ENCODE data around the gene GDF7.

GDF7 gene

DNA sequence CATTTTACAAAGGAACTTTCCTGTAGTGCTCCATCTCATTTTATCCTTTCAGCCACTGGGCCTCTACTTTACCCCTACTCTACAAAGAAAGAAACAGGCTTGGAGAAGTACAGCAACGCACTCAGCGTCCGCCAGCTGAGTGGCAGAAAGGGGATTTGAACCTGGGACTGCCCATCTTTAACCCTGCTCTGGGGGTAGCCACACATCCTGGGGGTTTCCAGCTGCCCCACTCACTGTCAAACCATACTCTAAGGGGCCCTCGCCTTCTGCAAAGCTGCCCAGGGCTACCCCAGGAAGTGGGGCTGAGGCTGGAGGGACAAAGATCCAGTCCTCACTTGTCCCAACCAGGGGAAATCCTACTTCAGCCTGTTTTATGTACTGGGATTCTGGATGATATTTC lies 33.9 kb upstream of the GDF7 start:
- TF ChIP-seq, protein P1, sequence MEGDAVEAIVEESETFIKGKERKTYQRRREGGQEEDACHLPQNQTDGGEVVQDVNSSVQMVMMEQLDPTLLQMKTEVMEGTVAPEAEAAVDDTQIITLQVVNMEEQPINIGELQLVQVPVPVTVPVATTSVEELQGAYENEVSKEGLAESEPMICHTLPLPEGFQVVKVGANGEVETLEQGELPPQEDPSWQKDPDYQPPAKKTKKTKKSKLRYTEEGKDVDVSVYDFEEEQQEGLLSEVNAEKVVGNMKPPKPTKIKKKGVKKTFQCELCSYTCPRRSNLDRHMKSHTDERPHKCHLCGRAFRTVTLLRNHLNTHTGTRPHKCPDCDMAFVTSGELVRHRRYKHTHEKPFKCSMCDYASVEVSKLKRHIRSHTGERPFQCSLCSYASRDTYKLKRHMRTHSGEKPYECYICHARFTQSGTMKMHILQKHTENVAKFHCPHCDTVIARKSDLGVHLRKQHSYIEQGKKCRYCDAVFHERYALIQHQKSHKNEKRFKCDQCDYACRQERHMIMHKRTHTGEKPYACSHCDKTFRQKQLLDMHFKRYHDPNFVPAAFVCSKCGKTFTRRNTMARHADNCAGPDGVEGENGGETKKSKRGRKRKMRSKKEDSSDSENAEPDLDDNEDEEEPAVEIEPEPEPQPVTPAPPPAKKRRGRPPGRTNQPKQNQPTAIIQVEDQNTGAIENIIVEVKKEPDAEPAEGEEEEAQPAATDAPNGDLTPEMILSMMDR (IDR thresholded peaks at IDR 0.05; ENCODE audit: low read depth, low read length): no peak
- in situ Hi-C loops (cut with HindIII; ENCODE audit: low sequenced_read_pairs): no loop called here
- DNase-seq (ENCODE audit: low read depth, low spot score): no peak
- H3K4me3 ChIP-seq (ENCODE audit: low read depth, low read length): no peak overlapping the region

DNA sequence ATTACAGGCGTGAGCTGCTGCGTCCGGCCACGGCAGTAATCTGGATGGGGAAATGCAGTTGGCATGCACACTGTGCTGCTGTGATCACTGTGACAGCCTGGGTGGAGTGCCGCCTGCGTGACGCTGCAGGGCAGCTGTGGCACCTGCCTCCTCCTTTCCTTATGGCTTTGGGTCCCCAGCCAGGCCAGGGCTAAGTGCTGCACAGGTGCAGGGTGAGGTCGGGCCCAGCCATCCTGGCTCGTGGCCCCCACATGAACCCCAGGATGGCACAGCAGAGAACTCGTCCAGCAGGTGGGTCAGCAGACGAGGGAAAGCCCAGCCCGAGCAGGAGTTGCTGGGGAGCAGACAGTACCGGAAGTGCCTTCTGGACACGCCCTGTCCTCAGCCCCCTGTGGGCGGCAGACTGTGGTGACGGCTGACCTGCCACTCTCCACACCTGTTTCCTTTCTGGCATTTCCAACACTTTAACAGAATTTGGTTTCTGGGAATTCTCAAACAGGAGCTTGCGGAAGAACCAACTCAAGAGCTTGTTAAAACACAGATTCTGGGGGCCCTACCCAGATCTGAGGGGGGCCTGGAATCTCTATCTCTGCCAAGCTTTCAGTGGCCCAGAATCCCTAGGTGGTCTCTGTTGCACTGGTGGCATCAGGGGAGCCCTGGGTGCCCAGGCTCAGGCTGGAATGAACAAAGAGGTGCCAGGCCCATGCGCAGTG lies 33.0 kb upstream of the GDF7 start:
- no peak overlapping the region for H3K4me3 ChIP-seq (ENCODE audit: low read depth, low read length)
- in situ Hi-C loops (cut with HindIII; ENCODE audit: low sequenced_read_pairs): no loop called here
- no peak for DNase-seq (ENCODE audit: low read depth, low spot score)
- TF ChIP-seq, protein P1 (IDR thresholded peaks at IDR 0.05; ENCODE audit: low read depth, low read length): peak; percentile 2

DNA sequence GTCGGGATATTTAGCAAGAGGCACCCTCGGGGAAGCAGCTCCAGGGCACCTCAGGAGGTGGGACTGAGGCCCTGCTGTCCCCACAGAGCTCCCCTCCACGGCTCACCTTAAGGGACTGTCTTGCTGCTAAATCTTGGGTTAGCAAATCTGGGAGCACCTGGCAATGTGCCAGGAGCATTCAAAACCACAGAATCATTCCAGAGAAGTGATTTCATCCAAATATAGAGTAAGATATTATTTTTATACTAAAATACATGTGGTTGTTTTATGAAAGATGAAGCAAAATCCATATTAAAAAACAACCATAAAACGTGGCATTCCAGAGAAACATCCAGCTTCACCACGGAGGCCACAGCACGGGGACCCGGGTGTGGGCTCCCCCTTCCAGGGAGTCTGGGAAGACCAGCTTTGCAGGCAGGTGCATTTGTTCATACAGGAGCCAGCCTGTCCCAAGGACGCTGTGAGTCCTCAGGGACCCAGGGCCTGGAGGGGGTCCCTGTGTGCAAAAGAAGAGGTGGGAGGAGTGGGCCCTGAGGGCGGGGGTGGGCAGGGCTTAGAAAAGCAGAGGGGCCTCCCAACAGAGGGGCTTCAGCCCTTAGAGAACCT lies 32.3 kb upstream of the GDF7 start:
- in situ Hi-C loops (cut with HindIII; ENCODE audit: low sequenced_read_pairs): no loop called here
- TF ChIP-seq, protein P1 (IDR thresholded peaks at IDR 0.05; ENCODE audit: low read depth, low read length): no peak
- peak; percentile 71 for DNase-seq (ENCODE audit: low read depth, low spot score)
- H3K4me3 ChIP-seq (ENCODE audit: low read depth, low read length): no peak overlapping the region

DNA sequence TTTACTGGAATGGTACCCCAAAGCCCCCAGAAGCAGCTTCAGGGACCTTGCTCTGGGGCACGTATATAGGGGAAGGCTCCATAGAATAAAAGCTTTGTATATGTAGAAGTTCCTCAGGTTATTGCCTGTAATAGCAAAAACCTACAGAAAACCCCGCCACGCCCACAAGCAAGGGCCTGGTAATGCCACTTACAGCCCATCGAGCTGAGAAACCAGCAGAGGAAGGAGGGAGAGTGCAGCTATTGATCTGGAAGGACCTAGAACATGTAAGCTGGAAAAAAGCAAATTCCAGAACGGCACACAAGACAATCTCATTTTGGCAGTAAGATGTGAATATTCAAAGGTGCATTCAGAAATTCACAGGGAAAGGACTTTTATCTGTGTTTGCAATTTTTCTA lies 31.8 kb upstream of the GDF7 start:
- in situ Hi-C loops (cut with HindIII; ENCODE audit: low sequenced_read_pairs): no loop called here
- no peak overlapping the region for H3K4me3 ChIP-seq (ENCODE audit: low read depth, low read length)
- DNase-seq (ENCODE audit: low read depth, low spot score): no peak
- TF ChIP-seq, protein P1 (IDR thresholded peaks at IDR 0.05; ENCODE audit: low read depth, low read length): no peak

DNA sequence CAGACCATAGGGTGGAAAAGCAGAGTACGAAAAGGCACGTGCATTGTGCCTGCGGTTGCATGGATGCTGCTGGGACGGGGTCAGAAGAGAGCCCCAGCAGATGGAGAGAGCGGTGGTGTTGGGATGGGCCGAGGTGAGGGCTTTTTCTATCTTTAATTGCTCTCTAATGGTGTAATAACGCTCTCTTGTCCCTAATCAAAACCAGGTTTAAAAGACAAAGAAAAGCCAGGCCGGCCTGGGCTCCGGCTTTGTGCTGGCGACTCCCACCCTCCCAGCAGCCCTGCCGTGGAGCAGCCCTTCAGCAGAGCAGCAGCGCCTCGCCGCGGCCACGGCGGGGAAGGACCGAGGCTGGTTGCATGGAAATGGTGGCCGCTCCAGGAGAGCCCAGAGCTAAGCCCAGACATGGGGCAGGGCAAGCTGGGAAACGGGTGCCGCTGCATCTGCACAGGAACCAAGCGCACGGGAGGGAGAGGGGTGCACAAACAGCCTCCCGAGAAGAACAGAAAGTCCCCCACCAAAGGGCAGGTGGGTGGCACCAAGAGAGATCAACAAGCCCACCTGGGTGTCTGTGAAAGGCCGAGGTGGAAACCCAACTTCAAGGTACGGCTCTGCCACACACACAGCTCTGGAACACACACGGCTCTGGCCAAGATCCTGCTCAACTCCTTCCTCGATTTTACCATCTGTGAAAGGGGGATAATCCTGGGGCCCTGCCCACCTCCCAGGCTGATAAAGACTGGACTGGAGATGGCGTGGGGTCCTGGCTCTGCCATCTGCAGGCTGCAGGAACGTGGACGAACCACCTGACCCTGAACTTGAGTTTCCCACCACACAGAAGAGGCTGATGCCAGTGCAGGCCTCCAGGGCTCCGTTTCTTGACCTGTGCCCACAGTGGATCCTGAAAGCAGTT lies 31.0 kb upstream of the GDF7 start:
- in situ Hi-C loops (cut with HindIII; ENCODE audit: low sequenced_read_pairs): no loop called here
- H3K4me3 ChIP-seq (ENCODE audit: low read depth, low read length): no peak overlapping the region
- TF ChIP-seq, protein P1 (IDR thresholded peaks at IDR 0.05; ENCODE audit: low read depth, low read length): peak; percentile 96
- peak; percentile 82 for DNase-seq (ENCODE audit: low read depth, low spot score)

DNA sequence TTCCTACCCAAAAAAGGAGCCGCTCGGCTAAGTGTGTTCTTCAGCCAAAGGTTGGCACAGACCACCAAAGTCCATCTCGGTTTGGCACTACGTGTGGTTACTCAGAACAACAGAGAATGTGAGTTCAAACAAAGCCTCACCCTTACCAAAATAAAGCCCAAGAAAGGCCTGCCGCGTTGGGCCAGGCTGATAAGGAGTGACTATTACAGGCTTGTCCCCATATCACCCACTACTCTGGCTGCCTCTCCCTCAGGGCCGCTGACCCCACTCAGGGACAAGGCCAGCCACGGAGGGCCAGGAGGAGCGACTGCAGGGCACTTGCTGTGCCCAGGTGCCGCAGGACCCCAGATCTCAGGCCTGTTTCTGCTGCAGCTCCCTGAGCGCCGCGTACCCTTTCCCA lies 29.8 kb upstream of the GDF7 start:
- H3K4me3 ChIP-seq (ENCODE audit: low read depth, low read length): no peak overlapping the region
- TF ChIP-seq, protein P1 (IDR thresholded peaks at IDR 0.05; ENCODE audit: low read depth, low read length): no peak
- DNase-seq (ENCODE audit: low read depth, low spot score): peak; percentile 31
- in situ Hi-C loops (cut with HindIII; ENCODE audit: low sequenced_read_pairs): no loop called here

Measured in astrocyte of the spinal cord (primary cell).